ENCODE results near the gene CENPV. TPM values are rescaled to one million over a fixed set of nuclear protein-coding genes. Genes with fewer than 3 reads are reported as not detected.

The CENPV gene
- total RNA-seq, 1 donor from 2014 or later, result 24.0 TPM

DNA sequence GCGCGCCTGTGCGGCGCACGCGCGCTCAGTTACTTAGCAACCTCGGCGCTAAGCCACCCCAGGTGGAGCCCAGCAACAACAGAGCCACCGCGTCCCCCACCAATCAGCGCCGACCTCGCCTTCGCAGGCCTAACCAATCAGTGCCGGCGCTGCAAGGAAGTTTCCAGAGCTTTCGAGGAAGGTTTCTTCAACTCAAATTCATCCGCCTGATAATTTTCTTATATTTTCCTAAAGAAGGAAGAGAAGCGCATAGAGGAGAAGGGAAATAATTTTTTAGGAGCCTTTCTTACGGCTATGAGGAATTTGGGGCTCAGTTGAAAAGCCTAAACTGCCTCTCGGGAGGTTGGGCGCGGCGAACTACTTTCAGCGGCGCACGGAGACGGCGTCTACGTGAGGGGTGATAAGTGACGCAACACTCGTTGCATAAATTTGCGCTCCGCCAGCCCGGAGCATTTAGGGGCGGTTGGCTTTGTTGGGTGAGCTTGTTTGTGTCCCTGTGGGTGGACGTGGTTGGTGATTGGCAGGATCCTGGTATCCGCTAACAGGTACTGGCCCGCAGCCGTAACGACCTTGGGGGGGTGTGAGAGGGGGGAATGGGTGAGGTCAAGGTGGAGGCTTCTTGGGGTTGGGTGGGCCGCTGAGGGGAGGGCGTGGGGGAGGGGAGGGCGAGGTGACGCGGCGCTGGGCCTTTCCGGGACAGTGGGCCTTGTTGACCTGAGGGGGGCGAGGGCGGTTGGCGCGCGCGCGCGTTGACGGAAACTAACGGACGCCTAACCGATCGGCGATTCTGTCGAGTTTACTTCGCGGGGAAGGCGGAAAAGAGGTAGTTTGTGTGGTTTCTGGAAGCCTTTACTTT lies 27.6 kb upstream of the CENPV start, which contains the start of gene UBB:
TSS of gene UBB (plus strand) at position 452 of the 856 bp plus-strand sequence. CDS start 817 bp downstream, outside the sequence.
- H3K36me3 Mint-ChIP-seq (ENCODE audit: low read depth), result peaks cover 41% of the 10 kb centered on the region
- H3K9me3 Mint-ChIP-seq, result no peaks in the 10 kb centered on the region
- peak; percentile 83 for DNase-seq
- ChIA-PET POLR2A (interaction anchor here (0.6 to 4.1 kb wide), 36 partner anchors 8 to 962 kb away, joined by 3 to 105 read pairs (median 5); partner anchors contain the start of genes CENPV, NCOR1, PIGL and TRPV2), CTCF (interaction anchor here (0.8 to 4.0 kb wide), 4 partner anchors 17 to 141 kb away, joined by 3 to 20 read pairs (median 8); partner anchors contain the start of gene TRPV2)
- TF ChIP-seq CTCF (IDR thresholded peaks at IDR 0.05), result no peak
- peak within 1 kb of the TSS; percentile 97 for H3K27ac Mint-ChIP-seq
- ATAC-seq (ENCODE audit: low read depth), result peak; percentile 90
- intact Hi-C loops (cut with micrococcal nuclease), result loop anchor here (1.0 to 10.0 kb wide), 9 partner anchors 18 to 604 kb away; partner anchors contain the start of genes CENPV and ZNF287
- peak within 1 kb of the TSS; percentile 97 for H3K4me3 Mint-ChIP-seq
- peaks cover 48% of the 10 kb centered on the region for H3K4me1 Mint-ChIP-seq
- H3K27me3 Mint-ChIP-seq, result no peaks in the 10 kb centered on the region

- Mint-ChIP-seq H3K4me3 (no peak overlapping the region), H3K4me1 (peaks cover 42% of the 10 kb centered on the region), H3K27me3 (no peaks in the 10 kb centered on the region), H3K27ac (no peak overlapping the region), H3K36me3 (ENCODE audit: low read depth) (peaks cover 41% of the 10 kb centered on the region), H3K9me3 (no peaks in the 10 kb centered on the region)
- no peak for DNase-seq
- ATAC-seq (ENCODE audit: low read depth), result no peak
- intact Hi-C loops (cut with micrococcal nuclease), result loop anchor here (1.0 to 10.0 kb wide), 3 partner anchors 190 to 605 kb away; partner anchors contain the start of gene ZNF287
- ChIA-PET CTCF (interaction anchor here (0.8 to 2.4 kb wide), 2 partner anchors 16 to 143 kb away, joined by 3 to 10 read pairs; no protein-coding TSS in a partner anchor), POLR2A (interaction anchor here (1.2 to 2.2 kb wide), 6 partner anchors 16 to 210 kb away, joined by 3 to 105 read pairs (median 18); partner anchors contain the start of genes CENPV and TRPV2)
- TF ChIP-seq CTCF (IDR thresholded peaks at IDR 0.05), result no peak
These were observed 26.4 kb upstream of the CENPV start for GRCh38 chr17:16379654-16380053.

DNA sequence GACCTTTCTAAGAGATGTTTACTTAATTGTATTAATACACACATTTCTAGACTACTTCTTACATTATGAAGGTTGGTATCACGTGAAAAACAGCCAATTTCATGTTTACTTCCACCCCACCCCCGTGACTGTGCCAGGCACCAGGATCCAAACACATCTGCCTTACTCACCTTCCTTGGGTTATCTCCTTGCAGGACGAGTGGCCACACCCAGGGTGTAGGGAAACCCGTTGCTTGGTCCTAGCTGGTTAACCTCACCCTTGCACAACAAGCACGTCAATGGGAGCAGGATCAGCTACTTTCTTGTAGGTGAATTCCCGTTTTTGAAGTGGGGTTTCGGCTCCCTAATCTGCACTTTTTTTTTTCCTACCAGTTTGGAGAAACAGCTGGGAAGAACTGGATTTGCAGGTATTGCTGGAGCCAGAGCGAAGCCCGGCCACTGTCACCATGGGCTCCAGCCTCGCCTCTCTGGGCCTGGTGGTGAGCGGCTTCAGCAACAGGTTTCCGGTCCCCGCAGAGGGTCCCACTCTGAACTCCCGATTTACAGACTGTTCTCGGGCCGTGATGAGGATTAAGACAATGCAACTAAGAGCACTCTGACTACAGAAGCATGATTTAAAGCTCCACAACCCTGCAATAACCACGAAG lies 25.5 kb upstream of the CENPV start:
- ATAC-seq (ENCODE audit: low read depth) (no peak), DNase-seq (no peak)
- no peaks in the 10 kb centered on the region for H3K9me3 Mint-ChIP-seq
- intact Hi-C loops (cut with micrococcal nuclease), result no loop called here
- ChIA-PET CTCF (interaction anchor here (2.4 kb wide), 1 partner anchor 15 kb away, joined by 10 read pairs; no protein-coding TSS in a partner anchor), POLR2A (interaction anchor here (0.7 to 2.2 kb wide), 2 partner anchors 26 to 36 kb away, joined by 3 to 8 read pairs; partner anchors contain the start of gene TRPV2)
- H3K4me1 Mint-ChIP-seq, result peaks cover 33% of the 10 kb centered on the region
- no peak overlapping the region for H3K4me3 Mint-ChIP-seq
- TF ChIP-seq CTCF (IDR thresholded peaks at IDR 0.05), result no peak
- no peak overlapping the region for H3K27ac Mint-ChIP-seq
- H3K27me3 Mint-ChIP-seq, result no peaks in the 10 kb centered on the region
- H3K36me3 Mint-ChIP-seq (ENCODE audit: low read depth), result peaks cover 32% of the 10 kb centered on the region

- no peak overlapping the region for H3K27ac Mint-ChIP-seq
- intact Hi-C loops (cut with micrococcal nuclease), result no loop called here
- ATAC-seq (ENCODE audit: low read depth) (no peak), DNase-seq (no peak)
- H3K36me3 Mint-ChIP-seq (ENCODE audit: low read depth), result peaks cover 24% of the 10 kb centered on the region
- TF ChIP-seq CTCF (IDR thresholded peaks at IDR 0.05), result no peak
- POLR2A ChIA-PET, result interaction anchor here (0.7 to 2.2 kb wide), 2 partner anchors 25 to 37 kb away, joined by 3 to 8 read pairs; partner anchors contain the start of gene TRPV2
- H3K27me3 Mint-ChIP-seq, result no peaks in the 10 kb centered on the region
- peaks cover 25% of the 10 kb centered on the region for H3K4me1 Mint-ChIP-seq
- H3K4me3 Mint-ChIP-seq, result no peak overlapping the region
- no peaks in the 10 kb centered on the region for H3K9me3 Mint-ChIP-seq
- CTCF ChIA-PET, result interaction anchor here (2.4 kb wide), 1 partner anchor 14 kb away, joined by 10 read pairs; no protein-coding TSS in a partner anchor
These were observed 24.7 kb upstream of the CENPV start for GRCh38 chr17:16377941-16378341.
